GM10248 (cell line): Measurements from ENCODE around the gene CSDE1.

Experiments used
- CTCF ChIA-PET: fragments of 300-600 bp; sonication (Branson Sonifier 250); formaldehyde crosslinking; extraction: SDS; loops from one replicate; lab custom pipeline; 2021; ENCODE audit warnings: antibody characterized with exemption; lab: Yijun Ruan, JAX
- POLR2A ChIA-PET: fragments of 350-650 bp; sonication (Branson Sonifier 250); formaldehyde crosslinking; extraction: SDS; loops from one replicate; lab custom pipeline; 2020; ENCODE audit warnings: antibody characterized with exemption; lab: Yijun Ruan, JAX
- DNase-seq: peaks from one replicate; pipeline ENCODE4 v3.0.0; 2012; ENCODE audit errors: extremely low spot score
- TF ChIP-seq, protein P1 (sequence below): IDR thresholded peaks from 2 replicates; pipeline ENCODE4 v1.5.1; 2012; ENCODE audit warnings: mild to moderate bottlenecking, low read depth; ENCODE audit errors: extremely low read depth, missing control alignments, control extremely low read depth

The CSDE1 gene

GRCh38 chr1:114685851-114686250, 71.9 kb downstream of the CSDE1 start:
- ChIA-PET POLR2A (no interaction called here), CTCF (no interaction called here)
- TF ChIP-seq, protein P1, sequence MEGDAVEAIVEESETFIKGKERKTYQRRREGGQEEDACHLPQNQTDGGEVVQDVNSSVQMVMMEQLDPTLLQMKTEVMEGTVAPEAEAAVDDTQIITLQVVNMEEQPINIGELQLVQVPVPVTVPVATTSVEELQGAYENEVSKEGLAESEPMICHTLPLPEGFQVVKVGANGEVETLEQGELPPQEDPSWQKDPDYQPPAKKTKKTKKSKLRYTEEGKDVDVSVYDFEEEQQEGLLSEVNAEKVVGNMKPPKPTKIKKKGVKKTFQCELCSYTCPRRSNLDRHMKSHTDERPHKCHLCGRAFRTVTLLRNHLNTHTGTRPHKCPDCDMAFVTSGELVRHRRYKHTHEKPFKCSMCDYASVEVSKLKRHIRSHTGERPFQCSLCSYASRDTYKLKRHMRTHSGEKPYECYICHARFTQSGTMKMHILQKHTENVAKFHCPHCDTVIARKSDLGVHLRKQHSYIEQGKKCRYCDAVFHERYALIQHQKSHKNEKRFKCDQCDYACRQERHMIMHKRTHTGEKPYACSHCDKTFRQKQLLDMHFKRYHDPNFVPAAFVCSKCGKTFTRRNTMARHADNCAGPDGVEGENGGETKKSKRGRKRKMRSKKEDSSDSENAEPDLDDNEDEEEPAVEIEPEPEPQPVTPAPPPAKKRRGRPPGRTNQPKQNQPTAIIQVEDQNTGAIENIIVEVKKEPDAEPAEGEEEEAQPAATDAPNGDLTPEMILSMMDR: no peak
- DNase-seq: no peak

GRCh38 chr1:114677691-114678090, 80.1 kb downstream of the CSDE1 start:
- no peak for DNase-seq
- TF ChIP-seq, protein P1: no peak
- CTCF ChIA-PET: no interaction called here
- POLR2A ChIA-PET: no interaction called here

GRCh38 chr1:114676115-114676514, 81.7 kb downstream of the CSDE1 start:
- POLR2A ChIA-PET: no interaction called here
- CTCF ChIA-PET: interaction anchor here (1.2 to 1.3 kb wide), 2 partner anchors 19 to 329 kb away, joined by 3 read pairs; partner anchors contain the start of gene AMPD1
- TF ChIP-seq, protein P1: no peak
- no peak for DNase-seq

GRCh38 chr1:114671939-114672275, 85.9 kb downstream of the CSDE1 start:
- no peak for DNase-seq
- POLR2A ChIA-PET: no interaction called here
- TF ChIP-seq, protein P1: no peak
- CTCF ChIA-PET: interaction anchor here (0.7 to 5.6 kb wide), 10 partner anchors 9 to 325 kb away, joined by 3 to 39 read pairs (median 4); no protein-coding TSS in a partner anchor

DNA sequence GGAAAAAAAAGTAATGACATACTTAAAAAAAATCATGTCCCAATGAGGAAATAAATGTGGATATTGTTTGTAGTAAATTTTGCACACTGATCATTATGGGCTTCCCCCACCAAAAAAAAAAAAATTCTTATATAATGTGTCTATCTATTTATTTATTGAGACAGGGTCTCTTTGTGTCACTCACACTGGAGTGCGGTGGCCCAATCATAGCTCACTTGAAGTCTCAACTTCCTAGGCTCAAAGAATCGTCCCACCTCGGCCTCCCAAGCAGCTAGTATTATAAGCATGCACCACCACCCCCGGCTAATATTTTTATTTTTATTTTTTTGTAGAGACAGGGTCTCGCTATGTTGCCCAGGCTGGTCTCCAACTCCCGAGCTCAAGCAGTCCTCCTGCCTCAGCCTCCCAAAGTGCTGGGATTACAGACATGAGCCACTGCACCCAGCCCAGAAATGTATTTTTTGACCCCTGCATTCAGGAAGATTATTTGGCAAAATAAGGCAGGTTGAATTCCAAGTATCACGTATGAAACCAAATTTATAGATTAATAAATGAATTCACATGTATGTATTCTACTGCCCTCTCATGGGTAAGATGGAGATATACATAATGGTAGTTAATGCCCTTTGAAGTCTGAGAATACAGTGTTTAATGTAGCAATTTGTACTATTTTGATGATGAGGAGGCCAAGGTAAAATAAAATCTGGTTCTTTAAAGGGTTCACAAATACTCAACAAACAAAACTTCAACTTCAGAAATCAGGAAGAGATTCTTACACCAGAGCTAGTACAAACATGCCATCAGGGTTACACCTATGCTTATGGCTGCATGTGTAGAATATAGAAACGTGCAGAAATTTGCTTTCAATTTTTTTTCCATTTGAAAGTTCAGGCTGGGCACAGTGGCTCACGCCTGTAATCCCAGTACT, 86.5 kb downstream of the CSDE1 start:
- ChIA-PET POLR2A (no interaction called here), CTCF (interaction anchor here (0.7 to 5.6 kb wide), 8 partner anchors 9 to 324 kb away, joined by 3 to 39 read pairs (median 4); partner anchors contain the start of gene NRAS)
- peak; percentile 26 for DNase-seq
- TF ChIP-seq, protein P1: peak; percentile 24

DNA sequence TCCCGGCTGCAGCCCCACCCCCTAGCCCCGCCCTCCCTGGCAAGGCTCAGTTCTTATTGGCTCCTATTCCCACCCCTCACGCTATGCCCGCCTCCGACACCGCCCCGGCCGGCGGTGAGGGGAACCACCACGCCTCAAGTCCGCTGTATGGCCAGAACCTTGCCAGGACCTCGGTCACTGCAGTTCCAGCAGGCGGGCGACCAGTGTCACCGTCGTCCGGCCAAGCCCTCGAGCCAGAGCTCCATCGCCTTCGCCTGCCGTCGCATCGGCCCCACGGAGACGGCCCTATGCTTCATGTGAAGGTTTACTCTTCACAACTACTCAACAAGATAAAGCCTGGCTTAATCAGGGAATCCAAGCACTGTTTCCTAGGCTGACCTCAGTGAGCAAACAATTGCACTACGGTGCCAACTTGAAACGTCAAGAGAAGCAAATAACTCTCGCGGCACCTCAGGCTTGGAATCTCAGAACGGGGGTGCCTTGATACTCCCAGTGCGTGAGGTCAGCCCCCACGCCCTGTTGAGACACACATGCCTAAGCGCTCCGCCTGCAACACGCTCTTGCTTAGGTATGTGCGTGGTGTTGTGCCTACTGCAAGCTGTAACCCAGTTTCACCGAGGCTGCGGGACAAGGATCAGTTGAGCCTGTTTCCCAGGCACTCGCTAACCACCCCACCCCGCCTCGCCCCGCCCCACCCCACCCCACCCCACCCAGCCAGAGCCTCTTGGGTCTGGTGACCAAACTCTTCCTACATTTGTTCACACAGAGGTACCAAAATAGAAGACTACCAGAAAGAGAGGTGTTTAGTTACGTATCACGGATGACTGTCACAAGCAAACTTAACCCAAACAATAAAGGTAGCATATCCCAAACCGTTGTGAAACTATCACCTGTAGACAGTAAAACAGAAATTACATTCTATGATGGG, 87.4 kb downstream of the CSDE1 start:
- ChIA-PET POLR2A (interaction anchor here (0.6 kb wide), 1 partner anchor 27 kb away, joined by 4 read pairs; no protein-coding TSS in a partner anchor), CTCF (interaction anchor here (1.0 to 5.6 kb wide), 6 partner anchors 10 to 323 kb away, joined by 3 to 39 read pairs (median 4); partner anchors contain the start of gene NRAS)
- peak; percentile 96 for DNase-seq
- TF ChIP-seq, protein P1: peak; percentile 6
